ENCODE measurements around the gene MTMR1.

MTMR1 gene

GRCh38 chrX:150765237-150765636 is 72.0 kb downstream of the MTMR1 start:
- H3K4me3 ChIP-seq (replicated peaks in 1 of 2; ENCODE audit: low read depth in 2 of 2, low read length in 2 of 2): no peak overlapping the region
- DNase-seq (ENCODE audit: low read depth in 2 of 2): no peak
- TF ChIP-seq CTCF (IDR thresholded peaks at IDR 0.05; ENCODE audit: low read depth, low read length): no peak

GRCh38 chrX:150765782-150766350 is 72.7 kb downstream of the MTMR1 start:
- H3K4me3 ChIP-seq (replicated peaks in 1 of 2; ENCODE audit: low read depth in 2 of 2, low read length in 2 of 2): no peak overlapping the region
- no peak for DNase-seq (ENCODE audit: low read depth in 2 of 2)
- no peak for TF ChIP-seq CTCF (IDR thresholded peaks at IDR 0.05; ENCODE audit: low read depth, low read length)

GRCh38 chrX:150766351-150767044 is 73.3 kb downstream of the MTMR1 start:
- DNase-seq (ENCODE audit: low read depth in 2 of 2): no peak
- H3K4me3 ChIP-seq (replicated peaks in 1 of 2; ENCODE audit: low read depth in 2 of 2, low read length in 2 of 2): no peak overlapping the region
- no peak for TF ChIP-seq CTCF (IDR thresholded peaks at IDR 0.05; ENCODE audit: low read depth, low read length)

GRCh38 chrX:150767045-150767395 is 73.8 kb downstream of the MTMR1 start:
- H3K4me3 ChIP-seq (replicated peaks in 1 of 2; ENCODE audit: low read depth in 2 of 2, low read length in 2 of 2): no peak overlapping the region
- peak; percentile 42 to 54 for DNase-seq (ENCODE audit: low read depth in 2 of 2)
- no peak for TF ChIP-seq CTCF (IDR thresholded peaks at IDR 0.05; ENCODE audit: low read depth, low read length)

- no peak overlapping the region for H3K4me3 ChIP-seq (replicated peaks in 1 of 2; ENCODE audit: low read depth in 2 of 2, low read length in 2 of 2)
- no peak for TF ChIP-seq CTCF (IDR thresholded peaks at IDR 0.05; ENCODE audit: low read depth, low read length)
- DNase-seq (ENCODE audit: low read depth in 2 of 2): peak; percentile 84
Measured at GRCh38 chrX:150767475-150768131, 74.4 kb downstream of the MTMR1 start.

GRCh38 chrX:150768132-150768485 is 74.9 kb downstream of the MTMR1 start:
- DNase-seq (ENCODE audit: low read depth in 2 of 2): peak in 1 of 2 donors; percentile 61

More at GRCh38 chrX:150768132-150768485, 74.9 kb downstream of the MTMR1 start:
- no peak for TF ChIP-seq CTCF (IDR thresholded peaks at IDR 0.05; ENCODE audit: low read depth, low read length)
- no peak overlapping the region for H3K4me3 ChIP-seq (replicated peaks in 1 of 2; ENCODE audit: low read depth in 2 of 2, low read length in 2 of 2)
